Activated CD8-positive, alpha-beta memory T cell treated with anti-CD3 and anti-CD28 coated beads for 24 hours (primary cell): ENCODE data around the gene SAMD4B.
A peak's percentile ranks its signal among the peaks of the same experiment; 100 is the strongest.
"Not testable (repeated sequence)": the region's sequence is repeated elsewhere in the genome, so short reads cannot be mapped to it uniquely, and the experiment has no call there.

ENCODE experiments used
- DNase-seq: peaks from one replicate; pipeline ENCODE4 v3.0.0-alpha.2; 2020

Gene SAMD4B, protein sequence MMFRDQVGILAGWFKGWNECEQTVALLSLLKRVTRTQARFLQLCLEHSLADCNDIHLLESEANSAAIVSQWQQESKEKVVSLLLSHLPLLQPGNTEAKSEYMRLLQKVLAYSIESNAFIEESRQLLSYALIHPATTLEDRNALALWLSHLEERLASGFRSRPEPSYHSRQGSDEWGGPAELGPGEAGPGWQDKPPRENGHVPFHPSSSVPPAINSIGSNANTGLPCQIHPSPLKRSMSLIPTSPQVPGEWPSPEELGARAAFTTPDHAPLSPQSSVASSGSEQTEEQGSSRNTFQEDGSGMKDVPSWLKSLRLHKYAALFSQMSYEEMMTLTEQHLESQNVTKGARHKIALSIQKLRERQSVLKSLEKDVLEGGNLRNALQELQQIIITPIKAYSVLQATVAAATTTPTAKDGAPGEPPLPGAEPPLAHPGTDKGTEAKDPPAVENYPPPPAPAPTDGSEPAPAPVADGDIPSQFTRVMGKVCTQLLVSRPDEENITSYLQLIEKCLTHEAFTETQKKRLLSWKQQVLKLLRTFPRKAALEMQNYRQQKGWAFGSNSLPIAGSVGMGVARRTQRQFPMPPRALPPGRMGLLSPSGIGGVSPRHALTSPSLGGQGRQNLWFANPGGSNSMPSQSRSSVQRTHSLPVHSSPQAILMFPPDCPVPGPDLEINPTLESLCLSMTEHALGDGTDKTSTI

DNA sequence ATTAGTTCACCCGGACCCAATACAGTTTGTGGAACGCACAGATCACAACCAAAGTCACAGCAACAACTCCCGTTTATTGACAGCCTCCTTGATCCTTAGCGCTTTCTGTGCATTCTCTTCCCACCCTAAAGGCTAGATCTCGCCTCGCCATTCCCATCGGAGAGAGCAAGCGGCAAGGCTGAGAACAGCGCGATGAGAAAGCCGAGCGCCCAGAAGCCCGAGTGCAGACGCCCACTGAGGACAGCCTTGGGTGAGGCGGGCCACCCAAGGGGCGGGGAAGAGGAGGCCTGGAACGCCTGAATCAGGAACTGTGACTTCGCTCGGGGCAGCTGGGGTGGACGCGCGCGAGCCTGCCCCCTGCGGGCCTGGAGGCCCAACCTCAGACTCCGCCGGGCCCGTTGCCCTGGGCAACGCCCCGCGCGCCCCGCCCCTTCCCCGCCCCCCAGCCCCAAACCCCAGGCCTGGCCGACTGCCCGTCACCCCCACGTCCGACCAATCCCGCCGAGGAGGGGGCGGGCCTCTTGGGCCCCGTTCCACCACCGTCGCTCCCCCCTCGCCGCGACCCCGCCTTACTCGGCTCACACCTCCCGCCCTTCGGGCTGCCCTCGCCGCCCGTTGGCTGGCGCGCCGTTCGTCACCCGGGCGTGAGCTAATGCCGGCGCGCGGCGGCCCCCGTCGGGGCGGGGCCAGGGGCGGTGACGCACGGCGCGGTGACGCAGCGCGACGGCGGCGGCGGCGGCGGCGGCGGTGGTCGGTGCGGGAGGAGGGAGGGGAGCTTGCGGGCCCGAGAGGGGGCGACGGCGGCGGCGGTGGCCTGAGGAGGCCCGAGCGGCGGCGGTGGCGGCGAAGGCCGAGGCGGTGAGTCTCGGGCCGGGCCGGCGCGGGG is at the start of gene SAMD4B:
Gene SAMD4B (plus strand): TSS at position 703 of the 886 bp plus-strand sequence. CDS start 14,473 bp downstream, outside the sequence.
- peak; percentile 98 for DNase-seq

DNA sequence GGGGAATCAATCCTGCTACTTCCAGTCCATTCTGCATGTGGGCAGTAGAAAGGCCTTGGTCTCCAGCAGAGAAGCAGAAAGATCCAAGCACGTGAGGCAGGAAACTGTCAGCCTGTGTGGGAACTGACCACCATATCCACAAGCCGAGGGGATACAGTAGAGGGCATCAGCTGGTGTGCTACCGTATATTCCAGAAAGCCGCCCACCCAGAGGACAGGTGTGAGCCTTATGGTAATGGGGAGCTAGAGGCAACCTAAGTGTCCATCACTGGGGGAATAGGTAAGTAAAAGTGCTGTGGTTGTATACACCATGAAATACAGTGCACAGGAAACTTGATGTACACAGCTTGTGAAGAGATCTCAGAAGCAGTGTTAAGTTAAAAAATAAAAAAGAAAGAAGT is 48.8 kb upstream of the SAMD4B start:
- DNase-seq, result no peak

DNA sequence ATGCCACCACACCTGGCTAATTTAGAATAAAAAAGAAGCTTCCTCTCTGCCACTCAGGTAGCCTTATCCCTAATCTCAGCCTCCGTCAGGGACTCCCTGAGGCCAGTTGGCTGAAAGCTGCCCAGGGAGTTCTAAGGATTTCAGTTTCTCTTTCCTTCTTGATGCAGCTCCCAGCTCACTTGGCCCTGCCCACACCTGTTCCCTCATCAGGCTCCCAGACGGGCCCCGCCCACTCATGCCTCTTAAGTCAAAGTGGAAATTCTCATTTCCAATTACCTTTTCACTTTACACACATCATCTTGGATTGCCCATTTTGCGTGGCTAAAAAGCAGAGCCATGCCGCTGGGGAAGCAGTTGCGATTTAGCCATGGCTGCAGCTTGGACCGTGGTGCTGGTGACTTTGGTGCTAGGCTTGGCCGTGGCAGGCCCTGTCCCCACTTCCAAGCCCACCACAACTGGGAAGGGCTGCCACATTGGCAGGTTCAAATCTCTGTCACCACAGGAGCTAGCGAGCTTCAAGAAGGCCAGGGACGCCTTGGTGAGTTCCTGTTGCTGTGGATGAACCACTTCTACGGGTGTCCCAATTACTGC is 46.1 kb upstream of the SAMD4B start, which contains the start of gene IFNL1:
Gene IFNL1 (plus strand): TSS at position 353 of the 591 bp plus-strand sequence. CDS start 15 bp downstream, at position 368.
- no peak for DNase-seq

DNA sequence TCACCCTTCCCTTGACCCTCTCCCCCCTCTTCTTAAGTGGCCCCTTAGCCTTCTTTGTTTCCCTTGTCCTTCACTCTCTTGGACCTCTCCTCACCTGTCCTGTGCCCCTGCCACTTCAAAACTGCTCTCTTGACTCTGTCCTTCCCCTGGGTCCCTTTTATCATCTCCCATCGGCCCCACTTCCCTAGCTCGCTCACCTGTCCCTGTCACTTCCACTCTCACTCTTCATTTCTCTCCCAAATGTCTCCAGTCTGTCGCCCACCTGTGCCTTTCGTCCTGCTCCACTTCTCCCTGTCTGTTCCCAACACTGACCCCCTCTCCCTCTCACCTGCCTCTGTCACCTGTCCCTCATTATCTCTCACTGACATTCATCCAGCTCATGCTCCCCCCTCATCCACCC is 45.3 kb upstream of the SAMD4B start:
- DNase-seq, result no peak

DNA sequence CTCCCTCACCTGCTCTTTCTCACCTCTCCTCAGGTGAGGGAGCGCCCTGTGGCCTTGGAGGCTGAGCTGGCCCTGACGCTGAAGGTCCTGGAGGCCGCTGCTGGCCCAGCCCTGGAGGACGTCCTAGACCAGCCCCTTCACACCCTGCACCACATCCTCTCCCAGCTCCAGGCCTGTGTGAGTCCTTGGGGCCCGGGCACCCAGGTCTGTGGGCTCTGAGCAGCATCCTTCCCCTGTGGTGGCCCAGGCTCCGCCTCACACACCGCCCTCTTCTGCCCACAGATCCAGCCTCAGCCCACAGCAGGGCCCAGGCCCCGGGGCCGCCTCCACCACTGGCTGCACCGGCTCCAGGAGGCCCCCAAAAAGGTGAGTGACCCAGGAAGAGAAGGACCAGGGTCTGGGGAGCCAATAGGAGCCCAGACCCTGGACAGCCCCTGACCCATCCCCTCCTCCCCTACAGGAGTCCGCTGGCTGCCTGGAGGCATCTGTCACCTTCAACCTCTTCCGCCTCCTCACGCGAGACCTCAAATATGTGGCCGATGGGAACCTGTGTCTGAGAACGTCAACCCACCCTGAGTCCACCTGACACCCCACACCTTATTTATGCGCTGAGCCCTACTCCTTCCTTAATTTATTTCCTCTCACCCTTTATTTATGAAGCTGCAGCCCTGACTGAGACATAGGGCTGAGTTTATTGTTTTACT is 44.1 kb upstream of the SAMD4B start:
- DNase-seq, result peak; percentile 77

DNA sequence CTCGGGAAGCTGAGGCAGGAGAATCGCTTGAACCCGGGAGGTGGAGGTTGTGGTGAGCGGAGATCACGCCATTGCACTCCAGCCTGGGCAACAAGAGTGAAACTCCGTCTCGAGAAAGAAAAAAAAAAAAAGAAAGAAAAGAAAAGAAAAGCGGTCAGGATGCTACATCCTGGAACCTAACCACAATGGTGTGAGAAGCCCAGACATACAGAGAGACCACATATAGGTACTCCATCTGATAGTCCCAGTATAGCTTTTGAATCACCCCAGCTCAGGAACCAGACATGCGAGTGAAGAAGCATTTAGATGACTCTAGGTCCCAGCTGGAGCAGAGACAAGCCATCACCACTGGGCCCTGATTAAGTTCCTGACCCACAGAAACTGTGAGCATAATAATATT is 42.8 kb upstream of the SAMD4B start:
- no peak for DNase-seq

DNA sequence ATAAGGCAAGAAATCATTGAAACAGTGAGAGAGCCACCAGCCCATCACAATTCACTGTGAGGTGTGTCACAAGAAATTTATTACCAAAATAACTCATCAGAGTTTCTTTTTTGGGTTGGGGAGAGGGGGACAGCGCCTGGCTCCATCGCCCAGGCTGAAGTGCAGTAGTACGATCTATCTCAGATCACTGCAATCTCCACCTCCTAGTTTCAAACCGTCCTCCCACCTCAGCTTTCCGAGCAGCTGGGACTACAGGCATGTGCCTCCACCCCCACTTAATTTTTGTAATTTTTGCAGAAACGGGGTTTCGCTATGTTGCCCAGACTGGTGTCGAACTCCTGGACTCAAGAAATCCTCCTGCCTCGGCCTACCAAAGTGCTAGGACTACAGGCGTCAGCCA is 42.4 kb upstream of the SAMD4B start:
- no peak for DNase-seq

DNA sequence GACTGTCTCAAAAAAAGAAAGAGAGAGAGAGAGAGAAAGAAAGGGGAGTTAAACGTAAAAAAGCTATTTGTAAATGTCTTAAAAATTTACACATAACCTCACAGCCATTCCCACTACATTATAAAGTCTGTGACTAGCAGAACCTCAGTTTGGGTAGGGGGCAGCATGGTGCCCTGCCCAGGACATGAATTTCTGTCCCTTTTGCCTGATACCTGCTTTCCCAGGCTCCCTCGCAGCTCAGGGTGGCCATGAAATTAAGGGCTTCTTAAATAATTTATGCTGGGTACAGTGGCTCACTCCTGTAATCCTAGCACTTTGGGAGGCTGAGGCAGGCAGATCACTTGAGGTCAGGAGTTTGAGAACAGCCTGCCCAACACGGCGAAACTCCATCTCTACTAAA is 41.2 kb upstream of the SAMD4B start:
- DNase-seq, result no peak

DNA sequence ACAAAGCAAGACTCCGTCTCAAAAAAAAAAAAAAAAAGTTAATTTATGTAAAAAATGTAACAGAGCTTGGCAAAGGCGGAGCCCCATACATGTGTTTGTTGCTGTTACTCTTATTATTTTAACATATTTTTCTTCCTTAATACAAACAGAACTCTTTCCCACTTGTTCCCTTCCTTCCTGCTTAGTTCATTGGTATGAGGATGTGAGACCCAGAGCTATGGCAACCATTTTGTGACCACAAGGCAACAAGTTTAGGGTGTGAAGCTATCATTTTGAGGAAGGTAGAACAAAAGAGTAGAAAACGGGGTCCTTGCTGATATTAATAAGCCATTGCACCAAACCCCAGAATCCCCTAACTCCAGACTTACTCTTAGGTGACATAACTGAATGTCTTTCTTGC is 40.7 kb upstream of the SAMD4B start:
- DNase-seq, result no peak

DNA sequence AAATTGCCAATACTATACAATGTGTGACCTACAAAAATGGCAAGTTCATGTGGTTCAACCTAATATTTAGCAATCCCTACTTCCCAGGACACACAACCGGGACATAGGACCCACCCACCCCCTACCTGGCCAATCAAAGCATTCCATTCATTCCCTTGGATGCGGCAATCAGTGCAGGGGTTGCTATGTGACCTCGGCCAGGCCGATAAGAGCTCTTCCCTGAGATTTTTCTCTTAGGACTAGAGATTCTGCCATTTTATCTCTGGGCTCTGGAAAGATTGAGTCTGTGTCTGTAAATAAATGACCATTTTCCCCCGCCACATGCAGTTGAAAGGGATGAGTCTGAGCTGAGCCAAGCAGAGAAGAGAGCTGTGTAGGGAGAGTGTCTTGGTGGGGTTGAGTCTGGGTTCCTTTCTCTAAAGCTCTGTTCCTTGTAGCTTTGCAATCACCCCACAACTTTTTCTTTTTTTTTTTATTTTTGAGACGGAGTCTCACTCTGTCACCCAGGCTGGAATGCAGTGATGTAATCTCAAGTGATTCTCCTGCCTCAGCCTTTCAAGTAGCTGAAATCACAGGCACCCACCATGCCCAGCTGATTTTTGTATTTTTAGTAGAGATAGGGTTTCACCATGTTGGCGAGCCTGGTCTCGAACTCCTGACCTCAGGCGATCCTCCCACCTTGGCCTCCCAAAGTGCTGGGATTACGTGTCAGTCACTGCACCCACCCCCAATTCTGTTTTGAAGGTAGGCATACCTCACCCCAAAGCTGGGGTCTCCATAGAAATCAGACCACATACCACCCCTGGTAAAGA is 38.6 kb upstream of the SAMD4B start:
- DNase-seq, result no peak

DNA sequence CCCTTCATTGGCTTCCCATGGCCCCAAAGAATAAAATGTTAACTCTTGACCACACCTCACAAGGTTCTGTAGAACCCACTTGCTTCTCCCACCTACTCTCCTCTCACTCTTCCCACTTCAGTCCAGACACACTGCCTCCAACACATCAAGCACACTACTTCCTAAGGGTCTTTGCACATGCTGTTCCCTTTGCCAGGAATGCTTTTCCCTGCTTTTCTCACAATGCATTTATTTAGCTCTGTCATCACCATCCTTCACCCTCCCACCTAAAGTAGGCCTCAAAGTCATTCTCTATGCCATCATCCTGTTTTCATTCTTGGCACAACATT is 38.1 kb upstream of the SAMD4B start:
- DNase-seq, result no peak

DNA sequence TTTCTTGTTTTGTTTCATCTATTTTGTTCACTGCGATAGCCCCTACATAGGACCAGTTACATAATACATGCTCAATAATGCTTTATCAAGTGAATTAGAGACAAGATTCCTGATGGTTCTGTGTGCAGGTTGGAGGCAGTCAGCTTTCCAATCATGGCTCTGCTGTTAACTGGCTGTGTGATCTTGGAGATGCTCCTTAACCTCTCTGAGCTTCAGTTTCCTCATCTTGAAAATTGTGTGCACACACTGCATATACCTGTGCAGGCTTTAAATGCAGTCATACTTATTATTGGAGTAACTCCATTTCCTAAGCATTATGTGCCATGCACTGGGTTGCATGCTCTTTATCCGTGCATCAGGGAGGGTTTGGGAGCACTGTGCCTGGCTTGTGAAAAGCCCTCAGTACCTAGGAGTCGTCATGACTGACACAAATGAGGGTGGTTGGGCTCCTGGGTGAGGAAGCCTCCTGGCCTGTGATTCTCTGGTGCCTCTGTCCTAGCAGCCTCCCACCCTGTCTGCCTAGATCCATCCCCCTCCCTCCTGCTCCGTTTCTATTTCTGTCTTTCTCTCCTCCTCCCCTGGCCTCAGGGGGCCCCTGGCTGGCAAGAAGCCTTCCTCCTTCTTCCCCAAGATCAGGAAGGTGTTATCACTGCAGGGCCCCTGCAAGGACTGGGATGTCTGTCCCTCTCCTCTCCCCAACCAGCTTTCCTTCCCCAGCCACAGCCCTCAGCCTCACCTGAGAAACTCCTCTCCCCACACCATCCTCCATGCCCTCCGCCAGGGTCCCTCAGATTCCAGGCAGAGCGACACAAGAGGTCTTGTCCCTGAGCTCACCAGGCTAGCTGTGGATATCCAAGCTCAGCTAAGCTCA is 37.3 kb upstream of the SAMD4B start:
- DNase-seq, result no peak

DNA sequence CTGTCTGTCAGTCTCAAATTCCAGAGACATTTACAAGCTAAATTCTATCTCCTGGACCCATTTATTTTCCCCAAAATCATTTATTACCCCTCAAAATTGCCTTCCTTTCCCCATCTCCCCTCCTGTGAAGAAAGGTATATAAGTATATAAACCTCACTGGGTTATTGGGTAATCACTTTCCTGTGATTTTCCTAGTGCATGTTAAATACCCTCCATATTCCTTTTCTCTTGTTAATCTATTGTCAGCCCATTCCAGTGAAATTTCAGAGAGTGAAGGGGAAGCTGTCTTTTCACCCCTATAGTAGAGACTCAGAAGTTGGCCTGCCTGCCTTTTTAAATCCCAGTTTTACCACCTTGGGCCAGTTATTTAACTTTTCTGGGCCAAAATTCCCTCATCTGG is 36.1 kb upstream of the SAMD4B start:
- DNase-seq, result no peak

DNA sequence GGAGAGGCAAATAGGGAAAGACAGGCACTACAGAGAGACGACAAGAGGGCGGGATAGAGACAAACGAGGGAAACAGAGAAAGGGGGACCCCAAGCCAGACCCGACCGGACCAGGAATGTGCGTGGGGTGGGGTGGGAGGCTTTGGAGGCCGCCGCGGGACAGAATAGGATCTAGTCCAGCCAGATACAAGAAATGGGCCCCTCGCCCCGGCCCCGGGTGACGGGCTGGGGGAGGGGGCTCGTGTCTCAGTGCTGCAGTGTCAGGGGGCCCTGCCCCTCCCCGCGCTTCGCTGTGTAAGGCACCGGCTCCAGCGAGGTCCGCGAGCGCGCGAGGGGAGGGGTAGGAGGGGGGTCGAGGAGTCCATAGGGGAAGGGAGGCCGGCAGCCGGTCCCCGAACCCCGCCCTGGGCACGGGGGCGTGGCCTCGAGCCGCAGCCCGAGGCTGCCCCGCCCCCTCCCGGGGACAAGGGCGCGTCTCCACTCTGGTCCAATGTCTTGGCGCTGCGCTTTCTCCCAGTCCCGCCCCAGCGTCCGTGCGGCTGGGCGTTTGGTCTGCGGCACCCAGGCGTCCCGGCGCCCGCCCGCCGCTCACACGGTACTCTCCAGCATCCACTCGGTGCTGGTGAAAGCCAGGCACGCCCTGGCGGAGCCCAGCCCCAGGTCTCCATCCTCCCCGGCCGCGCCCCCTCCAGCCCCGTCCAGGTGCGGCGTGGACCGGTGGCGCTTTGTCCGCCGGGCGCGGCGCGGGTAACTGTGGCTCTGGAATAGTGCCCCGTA is 35.0 kb upstream of the SAMD4B start:
- no peak for DNase-seq

DNA sequence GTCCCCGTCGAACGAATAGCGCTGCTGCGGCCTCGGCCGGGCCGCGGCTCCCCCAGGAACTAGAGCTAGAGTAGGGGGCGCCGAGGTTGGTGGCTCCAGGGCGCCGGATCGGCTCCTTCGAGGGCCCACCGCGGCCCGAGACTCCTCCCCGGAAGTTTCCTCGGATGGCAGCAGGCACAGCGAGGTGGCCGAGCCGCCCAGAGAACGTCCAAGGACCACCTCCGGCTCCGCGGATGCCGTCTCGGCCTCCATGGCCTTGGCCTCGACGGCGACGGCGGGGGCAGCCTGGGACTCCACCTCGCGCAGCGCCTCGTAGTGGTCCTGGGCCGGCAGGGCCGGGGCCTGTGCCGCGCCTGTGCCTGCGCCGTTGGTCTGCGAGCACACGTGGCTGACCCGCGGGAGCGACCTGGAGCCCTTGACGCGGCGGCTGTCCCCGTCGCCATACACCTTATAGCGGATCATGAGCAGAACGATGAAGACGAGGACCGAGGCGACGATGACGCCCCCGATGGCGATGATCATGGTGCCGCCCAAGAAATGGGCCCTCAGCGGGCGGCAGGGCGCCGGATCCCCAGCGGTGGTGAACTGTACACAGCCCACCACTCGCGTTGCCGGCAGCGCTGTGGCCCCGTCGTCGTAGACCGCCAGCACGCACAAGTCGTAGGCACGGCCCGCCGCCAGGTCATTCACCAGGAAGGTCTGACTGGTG is 34.2 kb upstream of the SAMD4B start:
- DNase-seq, result no peak

DNA sequence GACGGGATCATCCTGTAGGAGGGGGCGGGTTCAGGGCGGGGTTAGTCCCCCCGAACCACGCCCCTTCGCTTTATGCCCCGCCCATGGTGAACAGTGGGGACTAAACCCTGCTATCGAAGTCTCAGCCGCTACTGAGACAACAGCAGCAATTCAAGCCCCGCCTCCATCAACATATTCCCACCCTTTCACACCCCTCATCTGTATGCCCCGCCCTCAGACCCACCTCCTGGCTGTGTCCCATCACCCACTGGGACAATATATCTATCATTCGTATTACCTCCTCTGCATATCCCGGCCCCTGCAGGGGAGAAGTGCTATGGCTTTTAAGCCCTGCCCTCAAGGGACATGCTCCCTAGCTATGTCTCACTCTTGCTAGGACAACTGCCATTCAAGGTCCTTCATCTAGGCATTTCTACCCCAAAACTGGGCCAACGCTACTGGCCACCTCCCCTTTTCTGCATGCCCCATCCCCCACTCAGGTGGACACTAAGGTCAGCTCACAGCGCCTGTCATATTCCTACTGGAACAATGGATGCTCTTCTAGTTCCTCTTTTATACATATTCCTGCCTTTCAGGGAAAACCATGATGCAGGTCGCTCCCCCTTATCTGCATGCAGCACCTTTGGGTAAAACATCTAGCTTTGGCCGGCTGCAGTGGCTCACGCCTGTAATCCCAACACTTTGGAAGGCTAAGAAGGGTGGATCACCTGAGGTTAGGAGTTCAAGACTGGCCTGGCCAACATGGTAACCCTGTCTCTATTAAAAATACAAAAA is 33.5 kb upstream of the SAMD4B start:
- DNase-seq, result no peak

DNA sequence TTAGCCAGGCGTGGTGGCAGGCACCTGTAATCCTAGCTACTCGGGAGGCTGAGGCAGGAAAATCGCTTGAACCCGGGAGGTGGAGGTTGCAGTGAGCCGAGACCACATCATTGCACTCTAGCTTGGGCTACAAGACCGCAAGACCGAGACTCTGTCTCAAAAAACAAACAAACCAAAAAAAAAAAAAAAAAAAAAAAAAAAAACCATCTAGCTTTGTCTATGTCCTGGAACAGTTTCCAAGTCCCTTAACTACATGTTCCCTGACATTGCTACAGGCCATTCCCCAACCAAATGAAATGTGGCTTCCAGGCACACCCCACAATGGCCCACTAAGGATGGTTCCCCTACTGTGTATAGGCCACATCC is 32.9 kb upstream of the SAMD4B start:
- DNase-seq, result not testable (repeated sequence)
